GM12891 (cell line): ENCODE data around the gene ASIC3.

Experiments
- DNase-seq: peaks from one replicate; pipeline ENCODE4 v3.0.0; 2011; ENCODE audit warnings: low spot score; ENCODE audit not compliant: insufficient read length
- FAIRE-seq: peaks from 2 replicates; lab custom pipeline; 2011; peaks lifted over from hg19 to GRCh38; lab: Jason Lieb, UNC
- PAX5 ChIP-seq: IDR thresholded peaks from 2 replicates; pipeline ENCODE4 v1.6.1; 2011; ENCODE audit warnings: low read length, moderate library complexity, mild to moderate bottlenecking; ENCODE audit not compliant: insufficient read depth, severe bottlenecking
- POLR2A ChIP-seq: IDR thresholded peaks from 2 replicates; pipeline ENCODE4 v1.6.1; 2011; ENCODE audit warnings: low read depth, low read length, control low read depth
- POLR2AphosphoS5 ChIP-seq: IDR thresholded peaks from 2 replicates; pipeline ENCODE4 v1.6.1; 2011; ENCODE audit warnings: low read depth, low read length, control low read depth
- POU2F2 ChIP-seq: IDR thresholded peaks from 2 replicates; pipeline ENCODE4 v1.6.1; 2011; ENCODE audit warnings: low read depth, mild to moderate bottlenecking, control low read depth, low read length, moderate library complexity
- SPI1 ChIP-seq: IDR thresholded peaks from 2 replicates; pipeline ENCODE4 v1.6.1; 2011; ENCODE audit warnings: low read depth, low read length, control low read depth
- TAF1 ChIP-seq: IDR thresholded peaks from 2 replicates; pipeline ENCODE4 v1.6.1; 2011; ENCODE audit warnings: low read depth, low read length, control low read depth

ASIC3 gene

GRCh38 chr7:151043959-151044358 is 4.4 kb upstream of the ASIC3 start:
- DNase-seq, result no peak
- TF ChIP-seq PAX5 (no peak), SPI1 (no peak), POLR2AphosphoS5 (no peak), POLR2A (no peak), POU2F2 (no peak), TAF1 (no peak)
- no peak for FAIRE-seq

GRCh38 chr7:151045262-151045661 is 3.1 kb upstream of the ASIC3 start:
- DNase-seq (no peak), FAIRE-seq (no peak)
- TF ChIP-seq POLR2AphosphoS5, result no peak
- no peak for TF ChIP-seq SPI1
- TF ChIP-seq POLR2A, result no peak
- no peak for TF ChIP-seq POU2F2
- TF ChIP-seq TAF1, result no peak
- TF ChIP-seq PAX5, result no peak

GRCh38 chr7:151045967-151046366 is 2.4 kb upstream of the ASIC3 start:
- no peak for TF ChIP-seq TAF1
- TF ChIP-seq POLR2AphosphoS5, result no peak
- no peak for TF ChIP-seq SPI1
- DNase-seq, result no peak
- no peak for FAIRE-seq

- TF ChIP-seq TAF1 (no peak), POLR2A (no peak), PAX5 (no peak), POLR2AphosphoS5 (no peak), POU2F2 (no peak), SPI1 (no peak)
- DNase-seq, result no peak
- FAIRE-seq, result no peak
These were observed 1.4 kb upstream of the ASIC3 start for GRCh38 chr7:151046603-151047573.

GRCh38 chr7:151048911-151049463 is 656 bp downstream of the ASIC3 start:
- FAIRE-seq (no peak), DNase-seq (no peak)
- TF ChIP-seq POLR2A (no peak), POU2F2 (no peak), POLR2AphosphoS5 (no peak), TAF1 (no peak), SPI1 (no peak), PAX5 (no peak)

GRCh38 chr7:151051108-151051507 is 2.8 kb downstream of the ASIC3 start:
- DNase-seq (no peak), FAIRE-seq (no peak)
- TF ChIP-seq TAF1, result no peak
- TF ChIP-seq POLR2AphosphoS5, result no peak
- no peak for TF ChIP-seq POU2F2

GRCh38 chr7:151053096-151053495 is 4.8 kb downstream of the ASIC3 start:
- FAIRE-seq (no peak), DNase-seq (no peak)
- TF ChIP-seq TAF1 (no peak), POLR2A (no peak), PAX5 (no peak), POLR2AphosphoS5 (no peak), POU2F2 (no peak)

- DNase-seq (no peak), FAIRE-seq (no peak)
- no peak for TF ChIP-seq POLR2AphosphoS5
- no peak for TF ChIP-seq PAX5
- TF ChIP-seq POU2F2, result no peak
- TF ChIP-seq TAF1, result no peak
These were observed 5.4 kb downstream of the ASIC3 start for GRCh38 chr7:151053751-151054150.

GRCh38 chr7:151056283-151056665 is 7.9 kb downstream of the ASIC3 start:
- no peak for FAIRE-seq
- DNase-seq, result no peak
- no peak for TF ChIP-seq SPI1
- no peak for TF ChIP-seq TAF1
- no peak for TF ChIP-seq PAX5
- TF ChIP-seq POLR2A, result no peak

- FAIRE-seq (no peak), DNase-seq (no peak)
- TF ChIP-seq POLR2AphosphoS5 (no peak), TAF1 (no peak), POLR2A (no peak), POU2F2 (no peak), SPI1 (no peak), PAX5 (no peak)
These were observed 8.6 kb downstream of the ASIC3 start for GRCh38 chr7:151056666-151057505.
